Vagina (tissue), 2 donors: ENCODE measurements around the gene ECD.

Experiments used
- CTCF ChIP-seq, 3 experiments: fragments of 450-650 bp in 2 of 3; fragments of 200-600 bp in 1 of 3; sonication (generic) in 1 of 3; IDR thresholded peaks; one replicate each; pipeline ENCODE4 v1.5.1; 2017 to 2019; ENCODE audit warnings: antibody characterized with exemption in 3 of 3, mild to moderate bottlenecking in 2 of 3, moderate library complexity in 2 of 3
- POLR2A ChIP-seq, 2 donors: fragments of 450-650 bp; IDR thresholded peaks; one replicate each; pipeline ENCODE4 v1.6.1; 2017; ENCODE audit warnings: antibody characterized with exemption in 2 of 2, mild to moderate bottlenecking in 2 of 2, moderate library complexity in 2 of 2
- POLR2AphosphoS5 ChIP-seq, 2 donors: sonication (generic); formaldehyde crosslinking; IDR thresholded peaks; one replicate each; pipeline ENCODE4 v1.9.0; 2017; ENCODE audit warnings: antibody characterized with exemption in 2 of 2, mild to moderate bottlenecking in 2 of 2, low read depth in 1 of 2; ENCODE audit not compliant: insufficient read depth in 1 of 2

- no peak for TF ChIP-seq POLR2A (IDR thresholded peaks at IDR 0.05)
- TF ChIP-seq POLR2AphosphoS5 (IDR thresholded peaks at IDR 0.05; ENCODE audit: insufficient read depth in 1 of 2, low read depth in 1 of 2), result no peak
- no peak for TF ChIP-seq CTCF (IDR thresholded peaks at IDR 0.05)
These were observed 388 bp downstream of the ECD start for GRCh38 chr10:73167458-73167782.
